ENCODE measurements around the gene C4orf50. TPM values are rescaled to one million over a fixed set of nuclear protein-coding genes. Genes with fewer than 3 reads are reported as not detected.

The C4orf50 gene
- total RNA-seq, 1 experiment from 2014 or later = not detected

DNA sequence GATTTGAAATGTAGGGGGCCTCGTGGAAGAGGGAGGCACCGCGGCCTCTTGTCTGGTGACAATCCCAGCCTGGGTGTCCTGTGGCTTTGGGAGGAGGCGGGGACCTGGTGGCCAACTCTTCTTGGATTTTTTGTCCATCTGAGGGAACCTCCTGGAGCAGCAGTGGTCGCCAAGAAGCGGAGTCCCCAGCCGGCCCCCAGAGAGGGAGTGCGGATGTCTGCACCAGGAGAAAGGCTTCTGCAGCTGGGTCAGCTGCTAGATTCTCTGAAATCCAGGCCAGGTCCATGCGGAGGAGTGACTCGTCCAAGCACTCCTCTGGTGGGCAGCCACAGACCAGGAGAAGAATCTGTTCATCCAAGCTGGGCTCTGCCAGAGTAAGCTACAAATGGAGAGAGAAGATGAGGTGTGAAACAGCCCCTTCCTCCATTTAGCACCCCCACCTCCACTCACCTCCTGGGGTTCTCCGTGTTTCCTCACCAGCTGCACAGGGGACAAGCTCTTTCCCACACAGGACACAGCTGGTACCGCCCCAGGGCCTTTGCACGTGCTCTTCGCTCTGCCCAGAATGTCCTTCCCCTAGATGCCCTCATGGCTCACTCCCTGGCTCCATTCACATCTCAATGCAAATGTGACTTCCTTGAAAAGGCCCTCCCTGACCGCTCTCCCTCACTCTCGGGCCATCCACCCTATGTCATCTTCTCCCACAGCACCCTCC lies 27.6 kb downstream of the C4orf50 start:
- no peaks in the 10 kb centered on the region for H4K20me1 ChIP-seq (ENCODE audit: insufficient read depth)
- H3K4me3 ChIP-seq = no peak overlapping the region
- ChIA-PET POLR2A (ENCODE audit: unreplicated experiment) (no interaction called here), CTCF (no interaction called here)
- H3K9me3 ChIP-seq (ENCODE audit: insufficient read depth, low read depth) = no peaks in the 10 kb centered on the region
- no peaks in the 10 kb centered on the region for H3K9me2 ChIP-seq (ENCODE audit: insufficient read depth)
- H3F3A ChIP-seq (ENCODE audit: insufficient read depth, low read depth) = no peaks in the 10 kb centered on the region
- BruUV-seq (replicated peaks) = no TSS peak
- H2AFZ ChIP-seq = no peak overlapping the region
- intact Hi-C loops (cut with micrococcal nuclease; ENCODE audit: unreplicated experiment) = no loop called here
- no peaks in the 10 kb centered on the region for H3K36me3 ChIP-seq (ENCODE audit: low read depth)
- no peak for DNase-seq
- no peaks in the 10 kb centered on the region for H3K79me2 ChIP-seq (ENCODE audit: low read depth)
- no peak overlapping the region for H3K27ac ChIP-seq
- TF ChIP-seq EZH2 (IDR thresholded peaks at IDR 0.05; ENCODE audit: low read depth) = no peak
- TF ChIP-seq, protein P1, sequence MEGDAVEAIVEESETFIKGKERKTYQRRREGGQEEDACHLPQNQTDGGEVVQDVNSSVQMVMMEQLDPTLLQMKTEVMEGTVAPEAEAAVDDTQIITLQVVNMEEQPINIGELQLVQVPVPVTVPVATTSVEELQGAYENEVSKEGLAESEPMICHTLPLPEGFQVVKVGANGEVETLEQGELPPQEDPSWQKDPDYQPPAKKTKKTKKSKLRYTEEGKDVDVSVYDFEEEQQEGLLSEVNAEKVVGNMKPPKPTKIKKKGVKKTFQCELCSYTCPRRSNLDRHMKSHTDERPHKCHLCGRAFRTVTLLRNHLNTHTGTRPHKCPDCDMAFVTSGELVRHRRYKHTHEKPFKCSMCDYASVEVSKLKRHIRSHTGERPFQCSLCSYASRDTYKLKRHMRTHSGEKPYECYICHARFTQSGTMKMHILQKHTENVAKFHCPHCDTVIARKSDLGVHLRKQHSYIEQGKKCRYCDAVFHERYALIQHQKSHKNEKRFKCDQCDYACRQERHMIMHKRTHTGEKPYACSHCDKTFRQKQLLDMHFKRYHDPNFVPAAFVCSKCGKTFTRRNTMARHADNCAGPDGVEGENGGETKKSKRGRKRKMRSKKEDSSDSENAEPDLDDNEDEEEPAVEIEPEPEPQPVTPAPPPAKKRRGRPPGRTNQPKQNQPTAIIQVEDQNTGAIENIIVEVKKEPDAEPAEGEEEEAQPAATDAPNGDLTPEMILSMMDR (conservative IDR thresholded peaks at IDR 0.05) = no peak
- H3K27me3 ChIP-seq (ENCODE audit: insufficient read depth, low read depth) = peaks cover 42% of the 10 kb centered on the region
- no peaks in the 10 kb centered on the region for H3K4me1 ChIP-seq (replicated peaks; ENCODE audit: insufficient read depth)
- H3K4me2 ChIP-seq = no peak overlapping the region

DNA sequence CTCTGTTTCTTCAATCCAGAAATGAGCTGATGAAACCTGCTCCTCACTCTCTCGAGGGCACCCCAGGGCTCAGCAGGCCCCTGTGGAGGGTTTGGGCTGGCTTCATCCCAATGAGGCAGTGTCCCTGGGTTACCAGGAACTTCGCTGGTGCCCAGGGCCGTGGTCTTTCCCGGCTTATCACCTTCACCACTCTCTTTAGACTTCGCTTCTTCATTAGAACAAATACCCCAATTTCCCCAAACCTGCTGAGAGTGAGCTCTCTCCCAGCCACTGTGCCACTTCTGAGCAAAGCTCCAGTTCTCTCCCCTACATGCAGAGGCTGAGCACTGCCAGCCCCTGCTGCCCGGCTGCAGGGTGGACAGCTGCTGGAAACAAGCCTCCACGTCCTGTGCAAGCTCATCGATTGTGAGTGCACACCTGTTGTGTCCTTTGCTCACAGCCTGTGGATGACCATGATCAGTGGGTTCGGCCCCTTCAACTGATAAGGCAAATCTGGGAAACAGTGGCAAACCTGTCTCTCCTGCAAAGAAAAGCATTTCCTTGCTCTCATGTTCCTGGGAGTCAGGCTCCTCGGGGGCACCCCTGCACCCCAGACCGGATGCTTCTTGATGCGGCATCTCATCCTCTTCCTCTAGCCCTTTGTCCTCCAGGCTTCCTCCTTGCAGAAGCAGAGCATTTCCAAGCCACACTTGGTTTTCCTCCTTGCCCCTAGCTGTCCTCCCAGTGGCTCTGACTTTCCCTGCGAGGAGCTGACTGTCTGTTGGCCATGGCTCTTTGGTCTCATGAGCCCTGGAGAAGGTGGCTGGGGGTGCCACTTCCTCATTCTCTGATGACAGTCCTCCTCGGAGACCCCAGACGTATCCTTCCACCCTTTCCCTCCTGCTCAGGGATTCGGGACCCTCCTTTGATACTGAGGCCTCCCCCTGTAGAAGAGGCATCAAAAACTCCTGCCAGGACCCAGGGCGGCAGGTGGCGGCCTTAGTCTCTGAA lies 28.7 kb downstream of the C4orf50 start:
- Histone ChIP-seq H3K27me3 (ENCODE audit: insufficient read depth, low read depth) (peaks cover 42% of the 10 kb centered on the region), H3K36me3 (ENCODE audit: low read depth) (no peaks in the 10 kb centered on the region), H3K4me3 (no peak overlapping the region), H3K4me1 (replicated peaks; ENCODE audit: insufficient read depth) (no peaks in the 10 kb centered on the region), H3K9me3 (ENCODE audit: insufficient read depth, low read depth) (no peaks in the 10 kb centered on the region), H3K27ac (no peak overlapping the region), H3F3A (ENCODE audit: insufficient read depth, low read depth) (no peaks in the 10 kb centered on the region), H2AFZ (no peak overlapping the region), H3K9me2 (ENCODE audit: insufficient read depth) (no peaks in the 10 kb centered on the region), H3K79me2 (ENCODE audit: low read depth) (no peaks in the 10 kb centered on the region), H3K4me2 (no peak overlapping the region), H4K20me1 (ENCODE audit: insufficient read depth) (no peaks in the 10 kb centered on the region)
- TF ChIP-seq, protein P1 (conservative IDR thresholded peaks at IDR 0.05) = no peak
- no peak for TF ChIP-seq EZH2 (IDR thresholded peaks at IDR 0.05; ENCODE audit: low read depth)
- ChIA-PET CTCF (no interaction called here), POLR2A (ENCODE audit: unreplicated experiment) (no interaction called here)
- DNase-seq = no peak
- intact Hi-C loops (cut with micrococcal nuclease; ENCODE audit: unreplicated experiment) = no loop called here
- BruUV-seq (replicated peaks) = no TSS peak

DNA sequence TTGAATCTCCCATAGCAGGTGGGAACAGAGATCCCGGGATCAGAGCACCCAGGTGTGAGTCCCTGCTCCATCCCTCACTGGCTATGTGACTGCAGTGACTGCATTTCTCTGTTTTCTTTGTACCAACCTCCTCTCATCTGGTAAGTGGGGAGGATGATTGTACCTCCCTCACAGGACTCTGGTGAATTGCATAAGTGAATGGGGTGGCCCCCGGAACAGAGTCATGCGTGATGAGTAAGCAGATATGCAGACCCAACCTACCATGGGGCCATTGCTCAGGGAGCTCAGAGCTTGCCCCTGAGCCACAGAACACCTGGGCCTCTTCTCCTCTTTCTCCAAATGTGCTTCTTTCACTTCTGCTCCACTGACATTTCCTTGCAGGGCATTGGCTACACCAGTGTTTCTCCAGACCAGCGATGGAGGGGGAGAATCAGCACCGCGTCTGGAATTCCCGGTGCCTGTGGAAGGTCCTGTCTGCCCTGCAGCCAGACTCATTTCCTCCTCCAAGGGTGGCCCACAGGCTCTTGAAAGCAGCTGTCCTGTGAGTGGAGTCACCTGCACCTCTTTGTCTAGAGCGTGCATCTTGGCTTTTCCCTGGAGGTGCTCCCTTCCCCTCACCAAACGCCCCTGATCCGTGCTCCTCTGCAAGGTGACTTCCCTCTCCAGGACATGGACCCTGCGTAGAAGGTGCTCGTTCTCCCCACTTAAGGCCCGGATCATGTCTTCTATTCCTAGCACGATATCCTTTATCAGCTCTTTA lies 30.0 kb downstream of the C4orf50 start:
- ChIA-PET POLR2A (ENCODE audit: unreplicated experiment) (no interaction called here), CTCF (no interaction called here)
- no peaks in the 10 kb centered on the region for H3K9me2 ChIP-seq (ENCODE audit: insufficient read depth)
- H3K36me3 ChIP-seq (ENCODE audit: low read depth) = no peaks in the 10 kb centered on the region
- no peaks in the 10 kb centered on the region for H4K20me1 ChIP-seq (ENCODE audit: insufficient read depth)
- no peaks in the 10 kb centered on the region for H3F3A ChIP-seq (ENCODE audit: insufficient read depth, low read depth)
- no peak overlapping the region for H2AFZ ChIP-seq
- no peak overlapping the region for H3K4me2 ChIP-seq
- H3K27ac ChIP-seq = no peak overlapping the region
- H3K9me3 ChIP-seq (ENCODE audit: insufficient read depth, low read depth) = no peaks in the 10 kb centered on the region
- DNase-seq = no peak
- TF ChIP-seq EZH2 (IDR thresholded peaks at IDR 0.05; ENCODE audit: low read depth) = no peak
- TF ChIP-seq, protein P1 (conservative IDR thresholded peaks at IDR 0.05) = no peak
- H3K4me1 ChIP-seq (replicated peaks; ENCODE audit: insufficient read depth) = no peaks in the 10 kb centered on the region
- BruUV-seq (replicated peaks) = no TSS peak
- H3K79me2 ChIP-seq (ENCODE audit: low read depth) = no peaks in the 10 kb centered on the region
- H3K4me3 ChIP-seq = no peak overlapping the region
- intact Hi-C loops (cut with micrococcal nuclease; ENCODE audit: unreplicated experiment) = no loop called here
- H3K27me3 ChIP-seq (ENCODE audit: insufficient read depth, low read depth) = peaks cover 34% of the 10 kb centered on the region

Data from PC-9 (cell line).